Measurements from ENCODE around the gene RNF43. TPM values are rescaled to one million over a fixed set of nuclear protein-coding genes. Genes with fewer than 3 reads are reported as not detected.

RNF43 gene
- total RNA-seq, 6 donors from 2014 or later: 8.5 to 22.0 (median 13.0) TPM

DNA sequence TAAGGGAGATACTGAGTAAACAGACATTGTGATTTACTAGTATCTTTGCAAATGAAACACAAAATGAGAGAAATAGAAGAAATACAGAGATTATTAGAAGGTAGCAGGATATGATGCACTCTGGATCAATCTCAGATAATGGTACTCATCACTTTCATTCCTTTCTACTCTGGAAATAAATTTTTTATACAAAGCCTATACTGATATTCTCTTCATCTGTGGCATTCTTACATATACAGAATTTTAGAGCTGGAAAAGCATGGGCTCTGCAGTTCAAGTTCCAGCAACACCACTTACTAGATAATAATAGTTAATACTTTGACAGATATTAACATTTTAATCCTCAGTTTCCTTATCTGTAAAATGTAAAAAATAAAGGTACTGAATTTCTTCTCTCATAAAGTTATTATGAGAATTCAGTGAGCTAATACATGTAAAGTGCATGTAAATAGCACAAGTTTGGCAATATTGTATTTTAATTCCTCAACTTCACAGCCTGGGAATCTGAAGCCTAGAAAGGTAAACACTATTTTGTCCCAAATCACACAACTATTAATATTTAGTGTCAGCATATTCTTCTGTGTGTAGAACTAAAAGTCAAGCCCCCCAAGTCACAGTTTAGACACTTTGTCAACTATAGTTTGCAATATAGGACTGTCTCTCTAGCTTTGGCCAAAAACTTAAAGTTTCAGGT is 6.5 kb downstream of the RNF43 start:
- no peak for ATAC-seq (ENCODE audit: low FRiP score in 2 of 2)
- Histone ChIP-seq H3K36me3 (no peaks in the 10 kb centered on the region), H3K4me3 (no peak overlapping the region), H3K27me3 (no peaks in the 10 kb centered on the region), H3K27ac (no peak overlapping the region), H3K9me3 (no peaks in the 10 kb centered on the region), H3K4me1 (no peaks in the 10 kb centered on the region)
- no peak for DNase-seq
- TF ChIP-seq EP300 (IDR thresholded peaks at IDR 0.05): no peak
- TF ChIP-seq, protein P1, sequence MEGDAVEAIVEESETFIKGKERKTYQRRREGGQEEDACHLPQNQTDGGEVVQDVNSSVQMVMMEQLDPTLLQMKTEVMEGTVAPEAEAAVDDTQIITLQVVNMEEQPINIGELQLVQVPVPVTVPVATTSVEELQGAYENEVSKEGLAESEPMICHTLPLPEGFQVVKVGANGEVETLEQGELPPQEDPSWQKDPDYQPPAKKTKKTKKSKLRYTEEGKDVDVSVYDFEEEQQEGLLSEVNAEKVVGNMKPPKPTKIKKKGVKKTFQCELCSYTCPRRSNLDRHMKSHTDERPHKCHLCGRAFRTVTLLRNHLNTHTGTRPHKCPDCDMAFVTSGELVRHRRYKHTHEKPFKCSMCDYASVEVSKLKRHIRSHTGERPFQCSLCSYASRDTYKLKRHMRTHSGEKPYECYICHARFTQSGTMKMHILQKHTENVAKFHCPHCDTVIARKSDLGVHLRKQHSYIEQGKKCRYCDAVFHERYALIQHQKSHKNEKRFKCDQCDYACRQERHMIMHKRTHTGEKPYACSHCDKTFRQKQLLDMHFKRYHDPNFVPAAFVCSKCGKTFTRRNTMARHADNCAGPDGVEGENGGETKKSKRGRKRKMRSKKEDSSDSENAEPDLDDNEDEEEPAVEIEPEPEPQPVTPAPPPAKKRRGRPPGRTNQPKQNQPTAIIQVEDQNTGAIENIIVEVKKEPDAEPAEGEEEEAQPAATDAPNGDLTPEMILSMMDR (IDR thresholded peaks at IDR 0.05): no peak
- TF ChIP-seq POLR2A (IDR thresholded peaks at IDR 0.05): no peak
- TF ChIP-seq POLR2AphosphoS5 (IDR thresholded peaks at IDR 0.05): no peak

DNA sequence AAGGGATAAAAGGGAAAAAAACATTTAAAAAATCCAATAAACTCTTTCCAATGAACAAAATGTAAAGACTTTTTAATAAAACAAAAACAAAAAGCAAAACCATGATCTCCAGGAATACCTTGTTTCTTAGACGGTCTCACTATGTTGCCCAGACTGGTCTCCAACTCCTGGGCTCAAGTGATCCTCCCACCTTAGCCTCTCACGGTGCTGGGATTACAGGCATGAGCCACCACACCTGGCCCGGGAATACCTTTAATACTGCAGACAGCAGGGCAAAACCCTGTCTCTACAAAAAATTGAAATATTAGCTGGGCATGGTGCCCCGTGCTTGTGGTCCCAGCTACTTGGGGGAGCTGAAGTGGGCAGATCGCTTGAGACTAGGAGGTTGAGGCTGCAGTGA is 7.9 kb downstream of the RNF43 start:
- no peaks in the 10 kb centered on the region for H3K27me3 ChIP-seq
- no peaks in the 10 kb centered on the region for H3K4me1 ChIP-seq
- no peaks in the 10 kb centered on the region for H3K9me3 ChIP-seq
- DNase-seq (no peak), ATAC-seq (ENCODE audit: low FRiP score in 2 of 2) (no peak)
- TF ChIP-seq POLR2AphosphoS5 (IDR thresholded peaks at IDR 0.05): no peak
- TF ChIP-seq EP300 (IDR thresholded peaks at IDR 0.05): no peak
- TF ChIP-seq POLR2A (IDR thresholded peaks at IDR 0.05): no peak
- TF ChIP-seq, protein P1 (IDR thresholded peaks at IDR 0.05): no peak
- no peak overlapping the region for H3K27ac ChIP-seq
- whole genome bisulfite sequencing, 2 donors: 85 to 86% methylated on average over 5 of the region's 5 CpGs
- H3K4me3 ChIP-seq: no peak overlapping the region
- H3K36me3 ChIP-seq: no peaks in the 10 kb centered on the region

DNA sequence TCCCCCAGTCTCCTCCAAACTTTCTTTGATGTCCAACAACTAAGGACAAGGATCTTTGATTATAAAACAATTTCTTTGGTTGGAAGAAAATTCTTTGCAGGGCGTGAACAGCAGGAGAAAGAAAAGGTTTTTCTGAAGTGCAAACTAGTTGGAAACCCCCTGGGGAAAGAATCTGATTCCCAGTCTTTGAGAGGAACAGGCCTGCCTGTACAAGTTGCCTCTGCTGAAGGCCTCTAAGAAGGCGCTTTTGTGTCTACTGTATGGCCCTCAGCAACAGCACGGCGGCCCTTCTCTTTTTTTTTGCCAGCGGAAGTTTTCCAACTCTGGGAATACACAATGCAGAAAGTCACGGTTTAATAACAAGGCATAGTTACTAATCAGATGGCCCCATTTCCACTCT is 14.0 kb downstream of the RNF43 start:
- DNase-seq (no peak), ATAC-seq (ENCODE audit: low FRiP score in 2 of 2) (no peak)
- Histone ChIP-seq H3K36me3 (no peaks in the 10 kb centered on the region), H3K27me3 (no peaks in the 10 kb centered on the region), H3K27ac (peak overlapping the region in 1 of 4 donors; percentile 9), H3K9me3 (no peaks in the 10 kb centered on the region), H3K4me1 (no peaks in the 10 kb centered on the region), H3K4me3 (no peak overlapping the region)
- WGBS, 2 donors: 53 to 62% methylated on average over 6 of the region's 6 CpGs
- TF ChIP-seq POLR2A (IDR thresholded peaks at IDR 0.05) (no peak), EP300 (IDR thresholded peaks at IDR 0.05) (no peak), POLR2AphosphoS5 (IDR thresholded peaks at IDR 0.05) (no peak)
- TF ChIP-seq, protein P1 (IDR thresholded peaks at IDR 0.05): no peak

DNA sequence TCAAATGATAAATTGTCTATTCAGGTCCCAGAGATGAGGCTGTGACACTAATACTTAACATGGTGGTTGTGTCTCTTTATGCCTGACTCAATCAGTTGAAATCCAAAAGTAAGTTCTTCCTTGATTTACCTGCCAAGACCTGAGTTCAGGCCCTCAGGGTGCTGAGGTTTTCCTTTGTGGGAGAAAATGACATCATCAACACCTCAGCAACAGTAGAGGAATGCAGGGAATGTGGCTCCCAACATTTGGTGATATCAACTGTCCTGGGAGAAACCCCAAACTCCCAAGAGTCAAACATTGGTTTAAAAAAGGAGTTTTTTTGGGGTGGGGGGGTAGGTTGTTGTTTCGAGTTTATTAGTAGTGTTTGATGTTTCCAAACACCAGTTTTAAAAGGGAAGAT is 14.7 kb downstream of the RNF43 start:
- H3K27me3 ChIP-seq: no peaks in the 10 kb centered on the region
- DNase-seq (no peak), ATAC-seq (ENCODE audit: low FRiP score in 2 of 2) (no peak)
- no peaks in the 10 kb centered on the region for H3K9me3 ChIP-seq
- no peak overlapping the region for H3K4me3 ChIP-seq
- 64 to 82% methylated on average over 1 of the region's 1 CpG for WGBS, 2 donors
- no peaks in the 10 kb centered on the region for H3K36me3 ChIP-seq
- peaks cover 0 to 5% (median 0%) of the 10 kb centered on the region in 4 donors for H3K4me1 ChIP-seq
- no peak overlapping the region for H3K27ac ChIP-seq
- TF ChIP-seq, protein P1 (IDR thresholded peaks at IDR 0.05): no peak
- TF ChIP-seq EP300 (IDR thresholded peaks at IDR 0.05): no peak
- TF ChIP-seq POLR2A (IDR thresholded peaks at IDR 0.05): no peak
- TF ChIP-seq POLR2AphosphoS5 (IDR thresholded peaks at IDR 0.05): no peak

DNA sequence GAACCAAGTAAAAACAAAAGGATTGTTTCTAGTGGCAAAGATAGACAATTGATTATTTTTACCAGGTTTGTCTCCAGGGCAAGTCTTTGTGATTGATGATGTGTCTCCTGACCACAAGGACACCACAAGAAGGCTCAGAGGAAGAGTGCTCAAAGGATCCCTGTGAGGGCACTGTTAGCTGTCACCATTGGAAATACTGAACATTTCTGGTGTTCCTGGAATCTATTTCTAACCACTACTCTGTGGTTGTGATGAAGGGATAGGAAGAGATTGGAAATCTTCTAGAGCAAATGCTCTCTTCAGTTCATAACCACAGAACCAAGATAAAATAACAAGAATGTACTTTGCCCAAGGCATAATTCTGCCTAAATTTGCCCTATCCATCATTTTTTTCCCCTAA is 15.3 kb downstream of the RNF43 start:
- Histone ChIP-seq H3K4me3 (no peak overlapping the region), H3K27ac (no peak overlapping the region), H3K36me3 (no peaks in the 10 kb centered on the region), H3K4me1 (peaks cover 0 to 6% (median 0%) of the 10 kb centered on the region in 4 donors), H3K9me3 (no peaks in the 10 kb centered on the region), H3K27me3 (no peaks in the 10 kb centered on the region)
- ATAC-seq (ENCODE audit: low FRiP score in 2 of 2) (no peak), DNase-seq (no peak)
- no peak for TF ChIP-seq POLR2AphosphoS5 (IDR thresholded peaks at IDR 0.05)
- no peak for TF ChIP-seq EP300 (IDR thresholded peaks at IDR 0.05)
- TF ChIP-seq POLR2A (IDR thresholded peaks at IDR 0.05): no peak
- TF ChIP-seq, protein P1 (IDR thresholded peaks at IDR 0.05): no peak

All from upper lobe of left lung (tissue), 6 donors.